ENCODE measurements around the gene NIT2.

DNA sequence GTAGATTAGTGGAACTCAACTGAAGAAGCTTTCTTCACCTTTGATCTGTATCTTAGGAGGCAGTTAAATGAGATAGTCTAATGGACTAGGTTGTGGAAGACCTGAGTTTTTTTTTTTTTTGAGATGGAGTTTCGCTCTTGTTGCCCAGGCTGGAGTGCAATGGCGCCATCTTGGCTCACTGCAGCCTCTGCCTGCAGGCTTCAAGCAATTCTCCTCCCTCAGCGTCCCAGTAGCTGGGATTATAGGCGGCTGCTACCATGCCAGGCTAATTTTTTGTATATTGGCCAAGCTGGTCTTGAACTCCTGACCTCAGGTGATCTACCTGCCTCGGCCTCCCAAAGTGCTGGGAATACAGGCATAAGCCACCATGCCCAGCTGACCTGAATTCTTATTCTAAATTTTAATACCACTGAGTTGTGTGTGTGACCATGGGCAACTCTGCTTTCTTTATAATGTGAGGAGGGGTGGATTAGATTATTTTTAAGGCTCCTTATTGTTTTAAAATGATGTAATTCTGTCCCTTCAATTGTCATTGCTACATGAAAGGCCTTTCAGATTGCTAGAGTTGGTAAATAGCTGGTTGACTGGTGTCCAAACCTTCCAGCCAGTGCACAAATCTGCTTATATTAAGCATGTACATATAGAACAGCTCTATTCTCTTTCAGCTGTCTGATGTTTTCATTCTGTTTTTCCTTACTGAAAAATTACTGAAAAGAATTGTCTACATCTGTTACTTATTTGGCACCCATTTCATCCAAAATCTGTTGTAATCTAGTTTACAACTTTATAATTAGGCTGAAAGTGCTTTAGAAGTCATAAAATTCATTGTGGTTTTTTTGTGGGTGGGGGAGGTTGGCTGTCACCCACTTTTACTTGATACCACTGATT, 69.0 kb downstream of the NIT2 start:
- TF ChIP-seq EZH2phosphoT487 (IDR thresholded peaks at IDR 0.05; ENCODE audit: borderline replicate concordance, low read length) = no peak
- TF ChIP-seq CTCF (IDR thresholded peaks at IDR 0.05; ENCODE audit: low read depth, low read length, poor library complexity, severe bottlenecking) = peak; percentile 41
